Panc1 (cell line): ENCODE data around the gene PRMT5. TPM values are rescaled to one million over a fixed set of nuclear protein-coding genes. Genes with fewer than 3 reads are reported as not detected.
"Not testable (repeated sequence)": the region's sequence is repeated elsewhere in the genome, so short reads cannot be mapped to it uniquely, and the experiment has no call there.

Experiments used
- ATAC-seq: fragments of 200-7000 bp; cut with Tn5 transposase; 2 replicates; pipeline ENCODE4 v1.9.1; 2020; ENCODE audit warnings: mild to moderate bottlenecking, moderate library complexity
- BruUV-seq: library from RNA; stranded (reverse); fragments of 400-500 nt; replicated peaks from 2 replicates; lab custom pipeline; 2021; lab: Mats Ljungman, UMichigan
- CTCF ChIA-PET: fragments of 300-600 bp; sonication (Branson Sonifier 250); formaldehyde crosslinking; loops from one replicate; lab custom pipeline; 2022; ENCODE audit warnings: antibody characterized with exemption; lab: Charles Lee
- POLR2A ChIA-PET: fragments of 300-600 bp; sonication (Branson Sonifier 250); formaldehyde crosslinking; loops from one replicate; lab custom pipeline; 2022; ENCODE audit warnings: antibody characterized with exemption; lab: Charles Lee
- DNase-seq: peaks from one replicate; pipeline ENCODE4 v3.0.0-alpha.2; 2010; ENCODE audit warnings: low read depth, low spot score
- H3K27ac ChIP-seq: 2 replicates; pipeline ENCODE4 v1.5.1; 2011; ENCODE audit warnings: mild to moderate bottlenecking, low read length, inconsistent platforms
- H3K27me3 ChIP-seq: fragments of 200-500 bp; sonication (Bioruptor generic); 2 replicates; pipeline ENCODE4 v1.6.0; 2014; ENCODE audit warnings: low read length, inconsistent platforms; ENCODE audit not compliant: control insufficient read depth, insufficient read depth
- H3K36me3 ChIP-seq: fragments of 200-500 bp; sonication (Bioruptor generic); 2 replicates; pipeline ENCODE4 v1.5.1; 2014; ENCODE audit warnings: inconsistent platforms, mild to moderate bottlenecking, low read length, moderate library complexity; ENCODE audit not compliant: control insufficient read depth, insufficient read depth
- H3K4me1 ChIP-seq: 2 replicates; pipeline ENCODE4 v1.5.1; 2011; ENCODE audit warnings: inconsistent platforms, mild to moderate bottlenecking, low read length, moderate library complexity; ENCODE audit not compliant: control insufficient read depth, insufficient read depth
- H3K4me3 ChIP-seq, 2 experiments: 2 replicates each; pipeline ENCODE4 v1.5.1; 2011 to 2012; ENCODE audit warnings: low read depth in 2 of 2, low read length in 2 of 2, mild to moderate bottlenecking in 2 of 2, inconsistent platforms in 1 of 2, moderate library complexity in 1 of 2
- H3K9me3 ChIP-seq: fragments of 200-500 bp; sonication (Bioruptor generic); 2 replicates; pipeline ENCODE4 v1.5.1; 2014; ENCODE audit warnings: low read depth, mild to moderate bottlenecking, inconsistent platforms, low read length, moderate library complexity; ENCODE audit not compliant: control insufficient read depth, insufficient read depth
- CTCF ChIP-seq: fragments of 450-650 bp; IDR thresholded peaks from 2 replicates; pipeline ENCODE4 v1.5.1; 2017; ENCODE audit warnings: mild to moderate bottlenecking
- POLR2AphosphoS5 ChIP-seq: IDR thresholded peaks from 2 replicates; pipeline ENCODE4 v1.6.1; 2012; ENCODE audit warnings: mild to moderate bottlenecking, low read depth, low read length, moderate library complexity
- SIN3A ChIP-seq: IDR thresholded peaks from 2 replicates; pipeline ENCODE4 v1.6.1; 2012; ENCODE audit warnings: low read depth, mild to moderate bottlenecking, low read length, moderate library complexity, borderline replicate concordance; ENCODE audit not compliant: insufficient read depth
- TCF7L2 ChIP-seq: IDR thresholded peaks from 2 replicates; pipeline ENCODE4 v1.6.1; 2011; ENCODE audit warnings: mild to moderate bottlenecking, low read depth, low read length, inconsistent platforms
- in situ Hi-C: cut with HindIII; loops from 2 replicates; pipeline ENCODE4 v1.10.0; 2016; ENCODE audit warnings: low sequenced_read_pairs, low pct_unique_long_range_greater_than_20kb
- intact Hi-C: fragments of 100-400 bp; cut with micrococcal nuclease; formaldehyde crosslinking; loops from one replicate; pipeline ENCODE4 v1.10.0; 2022; ENCODE audit not compliant: unreplicated experiment
- total RNA-seq: library from RNA; stranded (reverse); gene quantifications from one replicate; pipeline ENCODE4 v1.2.1, GENCODE V29; 2021; ENCODE audit not compliant: unreplicated experiment
- TF ChIP-seq, protein P1 (sequence below), 2 experiments: IDR thresholded peaks; 2 replicates each; pipeline ENCODE4 v1.6.1; 2011 to 2012; ENCODE audit warnings: low read depth in 2 of 2, control low read depth in 1 of 2, low read length in 1 of 2, mild to moderate bottlenecking in 1 of 2, moderate library complexity in 1 of 2; ENCODE audit not compliant: insufficient read depth in 1 of 2

PRMT5 gene
- total RNA-seq, 1 experiment from 2014 or later = 108 TPM

GRCh38 chr14:22918804-22919600 is 10.2 kb downstream of the PRMT5 start, which contains the start of gene RBM23:
Gene RBM23 (minus strand): TSS chr14:22919149.
- DNase-seq = peak; percentile 99
- intact Hi-C loops = no loop called here
- TF ChIP-seq POLR2AphosphoS5 (peak; percentile 51), TCF7L2 (no peak), CTCF (no peak), SIN3A (peak; percentile 62; the same call in 1 of the 2 replicates)
- TF ChIP-seq, protein P1, sequence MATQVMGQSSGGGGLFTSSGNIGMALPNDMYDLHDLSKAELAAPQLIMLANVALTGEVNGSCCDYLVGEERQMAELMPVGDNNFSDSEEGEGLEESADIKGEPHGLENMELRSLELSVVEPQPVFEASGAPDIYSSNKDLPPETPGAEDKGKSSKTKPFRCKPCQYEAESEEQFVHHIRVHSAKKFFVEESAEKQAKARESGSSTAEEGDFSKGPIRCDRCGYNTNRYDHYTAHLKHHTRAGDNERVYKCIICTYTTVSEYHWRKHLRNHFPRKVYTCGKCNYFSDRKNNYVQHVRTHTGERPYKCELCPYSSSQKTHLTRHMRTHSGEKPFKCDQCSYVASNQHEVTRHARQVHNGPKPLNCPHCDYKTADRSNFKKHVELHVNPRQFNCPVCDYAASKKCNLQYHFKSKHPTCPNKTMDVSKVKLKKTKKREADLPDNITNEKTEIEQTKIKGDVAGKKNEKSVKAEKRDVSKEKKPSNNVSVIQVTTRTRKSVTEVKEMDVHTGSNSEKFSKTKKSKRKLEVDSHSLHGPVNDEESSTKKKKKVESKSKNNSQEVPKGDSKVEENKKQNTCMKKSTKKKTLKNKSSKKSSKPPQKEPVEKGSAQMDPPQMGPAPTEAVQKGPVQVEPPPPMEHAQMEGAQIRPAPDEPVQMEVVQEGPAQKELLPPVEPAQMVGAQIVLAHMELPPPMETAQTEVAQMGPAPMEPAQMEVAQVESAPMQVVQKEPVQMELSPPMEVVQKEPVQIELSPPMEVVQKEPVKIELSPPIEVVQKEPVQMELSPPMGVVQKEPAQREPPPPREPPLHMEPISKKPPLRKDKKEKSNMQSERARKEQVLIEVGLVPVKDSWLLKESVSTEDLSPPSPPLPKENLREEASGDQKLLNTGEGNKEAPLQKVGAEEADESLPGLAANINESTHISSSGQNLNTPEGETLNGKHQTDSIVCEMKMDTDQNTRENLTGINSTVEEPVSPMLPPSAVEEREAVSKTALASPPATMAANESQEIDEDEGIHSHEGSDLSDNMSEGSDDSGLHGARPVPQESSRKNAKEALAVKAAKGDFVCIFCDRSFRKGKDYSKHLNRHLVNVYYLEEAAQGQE (IDR thresholded peaks at IDR 0.05; ENCODE audit: insufficient read depth in 1 of 2, low read depth in 2 of 2, low read length in 1 of 2) = no peak
- Histone ChIP-seq H3K36me3 (peaks cover 8% of the 10 kb centered on the region), H3K4me1 (peaks cover 12% of the 10 kb centered on the region), H3K4me3 (peak within 1 kb of the TSS; percentile 94 to 97), H3K27ac (peak within 1 kb of the TSS; percentile 94), H3K9me3 (no peaks in the 10 kb centered on the region), H3K27me3 (no peaks in the 10 kb centered on the region)
- ChIA-PET POLR2A (interaction anchor here (0.6 kb wide), 1 partner anchor 76 kb away, joined by 9 read pairs; no protein-coding TSS in a partner anchor), CTCF (interaction anchor here (0.9 kb wide), 1 partner anchor 59 kb away, joined by 3 read pairs; no protein-coding TSS in a partner anchor)
- peak; percentile 96 for ATAC-seq
- in situ Hi-C loops = no loop called here
- no TSS peak for BruUV-seq

DNA sequence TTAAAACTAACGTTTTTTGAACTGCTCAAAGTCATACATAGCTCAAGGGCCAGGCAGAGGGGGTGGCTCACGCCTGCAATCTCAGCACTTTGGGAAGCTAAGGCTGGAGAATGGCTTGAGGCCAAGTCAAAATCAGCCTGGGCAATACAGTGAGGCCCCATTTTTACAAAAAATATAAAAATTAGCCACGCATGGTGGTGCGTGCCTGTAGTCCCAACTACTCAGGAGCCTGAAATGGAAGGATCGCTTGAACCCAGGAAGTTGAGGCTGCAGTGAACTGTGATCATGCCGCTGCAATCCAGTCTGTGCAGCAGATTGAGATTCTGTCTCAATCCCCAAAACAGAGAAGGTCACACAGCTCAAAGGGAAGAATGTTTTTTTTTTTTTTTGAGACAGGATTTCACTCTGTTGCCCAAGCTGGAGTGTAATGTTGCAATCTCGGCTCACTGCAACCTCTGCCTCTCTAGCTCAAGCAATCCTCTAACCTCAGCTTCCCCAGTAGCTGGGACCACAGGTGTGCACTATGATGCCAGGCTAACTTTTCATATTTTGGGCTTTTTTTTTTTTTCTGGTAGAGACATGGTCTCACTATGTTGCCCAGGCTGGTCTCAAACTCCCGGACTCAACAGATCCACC is 13.2 kb downstream of the PRMT5 start:
- Histone ChIP-seq H3K36me3 (peaks cover 6% of the 10 kb centered on the region), H3K27ac (no peak overlapping the region), H3K9me3 (no peaks in the 10 kb centered on the region), H3K27me3 (no peaks in the 10 kb centered on the region), H3K4me1 (peaks cover 12% of the 10 kb centered on the region), H3K4me3 (no peak overlapping the region)
- intact Hi-C loops (no loop called here), in situ Hi-C loops (no loop called here)
- POLR2A ChIA-PET = interaction anchor here (0.6 to 0.7 kb wide), 2 partner anchors 55 to 153 kb away, joined by 3 to 6 read pairs; no protein-coding TSS in a partner anchor
- CTCF ChIA-PET = no interaction called here
- no TSS peak for BruUV-seq
- no peak for DNase-seq
- TF ChIP-seq CTCF (no peak), SIN3A (no peak), TCF7L2 (no peak), POLR2AphosphoS5 (no peak)
- TF ChIP-seq, protein P1 (IDR thresholded peaks at IDR 0.05; ENCODE audit: insufficient read depth in 1 of 2, low read depth in 2 of 2, low read length in 1 of 2) = no peak
- ATAC-seq = no peak

DNA sequence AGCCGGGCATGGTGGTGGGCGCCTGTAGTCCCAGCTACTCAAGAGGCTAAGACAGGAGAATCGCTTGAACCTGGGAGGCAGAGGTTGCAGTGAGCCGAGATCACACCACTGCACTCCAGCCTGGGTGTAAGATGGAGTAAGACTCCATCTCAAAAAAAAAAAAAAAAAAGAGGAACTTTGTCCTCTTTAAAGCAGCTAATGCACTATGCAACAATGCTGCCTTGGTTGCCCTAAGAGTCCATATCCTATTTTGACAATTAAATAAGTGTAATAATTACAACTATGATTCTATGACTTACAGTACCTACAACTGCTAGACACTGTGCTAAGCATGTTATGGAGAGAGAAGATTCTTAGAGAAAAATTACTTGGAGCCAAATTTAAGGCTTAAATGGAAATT is 14.3 kb downstream of the PRMT5 start:
- H3K9me3 ChIP-seq, H3K4me1 ChIP-seq, H3K27ac ChIP-seq, BruUV-seq, ATAC-seq, DNase-seq, H3K36me3 ChIP-seq, intact Hi-C loops, H3K4me3 ChIP-seq, H3K27me3 ChIP-seq, in situ Hi-C loops: not testable (repeated sequence)
- ChIA-PET POLR2A (interaction anchor here (0.7 kb wide), 1 partner anchor 310 kb away, joined by 7 read pairs; no protein-coding TSS in a partner anchor), CTCF (interaction anchor here (0.6 kb wide), 1 partner anchor 256 kb away, joined by 4 read pairs; no protein-coding TSS in a partner anchor)
